ENCODE results near the gene LRRC32. TPM values are rescaled to one million over a fixed set of nuclear protein-coding genes. Genes with fewer than 3 reads are reported as not detected.

LRRC32 gene
- total RNA-seq, 4 donors from 2014 or later, result 22.7 to 37.6 (median 31.1) TPM

GRCh38 chr11:76662656-76663485, 7.7 kb downstream of the LRRC32 start:
- no peak overlapping the region for H3K4me3 ChIP-seq
- no peak for ATAC-seq
- H3K27ac ChIP-seq, result no peak overlapping the region
- 89% methylated on average over 8 of the region's 13 CpGs; no CpG with 5 or more reads in 1 of the 2 donors for WGBS, 2 donors (ENCODE audit: low coverage in 1 of 2)
- H3K36me3 ChIP-seq, result peaks cover 0 to 35% of the 10 kb centered on the region in 2 donors
- peaks cover 7% of the 10 kb centered on the region for H3K27me3 ChIP-seq
- no peaks in the 10 kb centered on the region for H3K9me3 ChIP-seq
- H3K4me1 ChIP-seq, result peaks cover 0 to 17% (median 0%) of the 10 kb centered on the region in 3 donors
- no peak for TF ChIP-seq EP300 (IDR thresholded peaks at IDR 0.05)
- TF ChIP-seq CTCF (IDR thresholded peaks at IDR 0.05), result no peak
- no peak for TF ChIP-seq POLR2A (IDR thresholded peaks at IDR 0.05)
- TF ChIP-seq POLR2AphosphoS5 (IDR thresholded peaks at IDR 0.05), result no peak

DNA sequence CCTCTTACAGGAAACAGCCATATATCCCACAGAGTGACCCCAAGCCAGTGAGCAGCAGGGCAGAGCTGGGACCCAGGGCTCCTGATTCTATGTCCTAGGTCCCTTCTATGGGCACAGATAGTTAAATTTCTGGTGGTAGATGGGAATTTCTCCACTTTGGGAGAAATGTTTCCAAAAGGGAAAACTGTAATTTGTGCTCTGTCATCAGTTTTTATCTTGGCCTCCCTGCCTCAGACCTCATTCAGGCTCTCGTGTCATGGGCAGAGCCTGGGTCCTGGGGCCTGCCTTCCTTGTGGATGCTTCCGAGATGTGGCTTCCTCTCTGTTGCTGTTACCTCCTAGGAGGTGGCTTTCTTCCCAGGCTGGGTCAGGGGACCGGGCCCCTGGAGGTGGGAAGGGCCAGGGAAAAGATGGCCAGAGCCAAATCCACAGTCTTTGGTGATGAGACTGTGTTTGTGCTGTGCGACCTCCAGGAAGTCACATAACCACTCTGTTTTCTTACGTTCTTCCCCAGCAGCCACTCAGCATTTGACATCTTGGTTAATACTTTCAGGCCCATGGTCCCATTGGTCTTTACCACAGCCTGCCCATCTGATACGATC, 8.6 kb downstream of the LRRC32 start:
- Histone ChIP-seq H3K27me3 (no peaks in the 10 kb centered on the region), H3K4me1 (peaks cover 0 to 26% (median 2%) of the 10 kb centered on the region in 3 donors), H3K4me3 (no peak overlapping the region), H3K36me3 (peaks cover 0 to 35% of the 10 kb centered on the region in 2 donors), H3K27ac (no peak overlapping the region), H3K9me3 (no peaks in the 10 kb centered on the region)
- no peak for ATAC-seq
- 68 to 83% methylated on average over 1 to 5 of the region's 6 CpGs for WGBS, 2 donors (ENCODE audit: low coverage in 1 of 2)
- no peak for TF ChIP-seq EP300 (IDR thresholded peaks at IDR 0.05)
- no peak for TF ChIP-seq POLR2A (IDR thresholded peaks at IDR 0.05)
- TF ChIP-seq POLR2AphosphoS5 (IDR thresholded peaks at IDR 0.05), result no peak
- no peak for TF ChIP-seq CTCF (IDR thresholded peaks at IDR 0.05)

DNA sequence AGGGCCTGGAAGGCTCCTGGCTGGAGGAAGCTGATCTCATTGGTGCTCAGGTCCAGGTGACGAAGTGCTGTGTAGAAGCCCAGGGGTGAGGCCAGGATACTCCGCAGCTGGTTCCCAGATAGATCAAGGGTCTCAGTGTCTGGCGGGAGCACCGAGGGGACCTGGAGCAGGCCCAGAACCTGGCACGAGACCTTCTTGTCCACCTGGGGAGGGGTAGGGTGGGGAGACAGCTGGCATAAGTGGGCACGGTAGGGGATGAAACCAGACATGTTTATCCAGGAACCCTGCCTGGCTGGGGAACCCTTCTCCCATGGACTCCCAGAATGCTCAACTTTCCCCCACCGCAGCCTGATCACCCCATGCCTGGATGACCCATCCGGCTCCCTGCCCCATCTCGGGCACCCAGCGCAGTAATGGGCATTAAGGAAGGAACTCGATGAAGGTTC, 9.2 kb downstream of the LRRC32 start:
- Histone ChIP-seq H3K27me3 (no peaks in the 10 kb centered on the region), H3K4me1 (peaks cover 0 to 30% (median 9%) of the 10 kb centered on the region in 3 donors), H3K27ac (no peak overlapping the region), H3K4me3 (no peak overlapping the region), H3K9me3 (no peaks in the 10 kb centered on the region), H3K36me3 (peaks cover 0 to 35% of the 10 kb centered on the region in 2 donors)
- WGBS, 2 donors (ENCODE audit: low coverage in 1 of 2), result 85% methylated on average over 4 of the region's 11 CpGs; no CpG with 5 or more reads in 1 of the 2 donors
- ATAC-seq, result no peak
- TF ChIP-seq EP300 (IDR thresholded peaks at IDR 0.05), result no peak
- TF ChIP-seq CTCF (IDR thresholded peaks at IDR 0.05), result no peak
- TF ChIP-seq POLR2A (IDR thresholded peaks at IDR 0.05), result no peak
- no peak for TF ChIP-seq POLR2AphosphoS5 (IDR thresholded peaks at IDR 0.05)

DNA sequence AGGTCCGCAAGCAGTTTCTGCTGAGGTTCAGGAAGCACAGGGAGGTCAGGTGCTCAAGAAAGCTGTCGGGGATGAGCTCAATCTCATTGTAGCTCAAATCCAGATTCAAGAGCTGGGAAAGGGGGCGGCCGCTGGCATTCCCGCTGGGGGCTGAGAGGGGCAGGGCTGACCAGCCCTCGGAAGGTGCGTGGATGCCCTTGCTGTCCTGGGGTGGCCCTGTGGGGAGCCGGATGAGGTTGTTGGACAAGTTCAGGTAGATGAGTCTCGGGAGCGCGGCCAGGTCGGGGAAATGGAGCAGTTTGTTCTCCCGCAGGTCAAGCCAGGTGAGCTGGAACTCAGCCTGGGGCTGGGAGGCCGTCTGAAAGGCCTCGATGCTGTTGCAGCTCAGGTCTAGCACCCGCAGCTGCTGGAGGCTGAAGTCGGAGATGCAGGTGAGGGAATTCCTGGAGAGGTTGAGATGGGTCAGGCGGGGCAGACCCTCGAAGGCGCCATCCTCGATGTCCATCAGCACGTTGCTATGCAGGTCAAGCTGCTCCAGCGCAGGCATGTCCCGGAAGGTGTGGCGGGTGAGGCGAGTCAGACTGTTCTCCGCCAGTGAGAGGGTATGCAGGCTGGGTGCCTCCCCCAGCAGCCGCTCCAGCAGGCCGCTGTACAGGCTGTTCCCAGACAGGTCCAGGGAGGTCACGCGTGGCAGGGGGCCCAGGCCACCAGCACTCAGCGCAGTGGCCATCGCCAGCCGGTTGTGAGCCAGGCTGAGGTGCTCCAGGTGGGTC, 9.8 kb downstream of the LRRC32 start:
- ATAC-seq, result no peak
- Histone ChIP-seq H3K4me3 (no peak overlapping the region), H3K27me3 (no peaks in the 10 kb centered on the region), H3K27ac (no peak overlapping the region), H3K9me3 (no peaks in the 10 kb centered on the region), H3K36me3 (peaks cover 0 to 35% of the 10 kb centered on the region in 2 donors), H3K4me1 (peaks cover 0 to 30% (median 15%) of the 10 kb centered on the region in 3 donors)
- TF ChIP-seq CTCF (IDR thresholded peaks at IDR 0.05) (no peak), POLR2A (IDR thresholded peaks at IDR 0.05) (no peak), EP300 (IDR thresholded peaks at IDR 0.05) (no peak), POLR2AphosphoS5 (IDR thresholded peaks at IDR 0.05) (no peak)
- WGBS, 2 donors (ENCODE audit: low coverage in 1 of 2), result 90% methylated on average over 7 of the region's 34 CpGs; no CpG with 5 or more reads in 1 of the 2 donors
